K562 (cell line): ENCODE measurements around the gene DBX2.

ENCODE experiments used
- ARID2 ChIP-seq: fragments of 450-650 bp; IDR thresholded peaks from 2 replicates; pipeline ENCODE4 v1.6.1; 2017; ENCODE audit warnings: antibody characterized with exemption, mild to moderate bottlenecking
- FOSL1 ChIP-seq: fragments of 200-800 bp; sonication (Bioruptor generic); conservative IDR thresholded peaks from 2 replicates; pipeline ENCODE4 v1.6.1; 2016; ENCODE audit warnings: missing genetic modification characterization, missing compliant biosample characterization
- HDGF ChIP-seq: fragments of 450-650 bp; IDR thresholded peaks from 2 replicates; pipeline ENCODE4 v1.6.1; 2016
- KAT2B ChIP-seq: IDR thresholded peaks from one replicate; pipeline ENCODE4 v1.6.1; 2012; ENCODE audit warnings: low read depth, mild to moderate bottlenecking, control low read depth, inconsistent platforms, low read length, moderate library complexity
- KLF16 ChIP-seq: IDR thresholded peaks from 2 replicates; pipeline ENCODE4 v1.6.1; 2016; ENCODE audit warnings: antibody characterized with exemption
- NR2C1 ChIP-seq, 2 experiments: fragments of 450-650 bp; IDR thresholded peaks; 2 replicates each; pipeline ENCODE4 v1.6.1; 2017; ENCODE audit warnings: mild to moderate bottlenecking in 2 of 2, antibody characterized with exemption in 1 of 2, inconsistent platforms in 1 of 2, missing compliant biosample characterization in 1 of 2, missing genetic modification characterization in 1 of 2
- POLR2A ChIP-seq: fragments of 450-650 bp; conservative IDR thresholded peaks from 2 replicates; pipeline ENCODE4 v1.6.1; 2016
- ZBTB7A ChIP-seq: IDR thresholded peaks from 2 replicates; pipeline ENCODE4 v1.6.1; 2011; ENCODE audit warnings: low read depth, mild to moderate bottlenecking, low read length, moderate library complexity, borderline replicate concordance; ENCODE audit not compliant: control insufficient read depth
- ZNF24 ChIP-seq: fragments of 450-650 bp; IDR thresholded peaks from 2 replicates; pipeline ENCODE4 v1.6.1; 2016
- ZNF384 ChIP-seq: IDR thresholded peaks from 2 replicates; pipeline ENCODE4 v1.6.1; 2012; ENCODE audit warnings: low read depth, low read length, improper control_type of control experiment
- TF ChIP-seq, protein P1 (sequence below), 3 experiments: IDR thresholded peaks in 2 of 3; conservative IDR thresholded peaks in 1 of 3; 2 replicates each; pipeline ENCODE4 v1.5.1; 2011 to 2012; ENCODE audit warnings: low read length in 3 of 3, mild to moderate bottlenecking in 3 of 3, control low read depth in 2 of 3, improper control_type of control experiment in 1 of 3, inconsistent platforms in 1 of 3, low read depth in 1 of 3, mixed read lengths in 1 of 3, moderate library complexity in 1 of 3; ENCODE audit not compliant: insufficient read depth in 2 of 3

DNA sequence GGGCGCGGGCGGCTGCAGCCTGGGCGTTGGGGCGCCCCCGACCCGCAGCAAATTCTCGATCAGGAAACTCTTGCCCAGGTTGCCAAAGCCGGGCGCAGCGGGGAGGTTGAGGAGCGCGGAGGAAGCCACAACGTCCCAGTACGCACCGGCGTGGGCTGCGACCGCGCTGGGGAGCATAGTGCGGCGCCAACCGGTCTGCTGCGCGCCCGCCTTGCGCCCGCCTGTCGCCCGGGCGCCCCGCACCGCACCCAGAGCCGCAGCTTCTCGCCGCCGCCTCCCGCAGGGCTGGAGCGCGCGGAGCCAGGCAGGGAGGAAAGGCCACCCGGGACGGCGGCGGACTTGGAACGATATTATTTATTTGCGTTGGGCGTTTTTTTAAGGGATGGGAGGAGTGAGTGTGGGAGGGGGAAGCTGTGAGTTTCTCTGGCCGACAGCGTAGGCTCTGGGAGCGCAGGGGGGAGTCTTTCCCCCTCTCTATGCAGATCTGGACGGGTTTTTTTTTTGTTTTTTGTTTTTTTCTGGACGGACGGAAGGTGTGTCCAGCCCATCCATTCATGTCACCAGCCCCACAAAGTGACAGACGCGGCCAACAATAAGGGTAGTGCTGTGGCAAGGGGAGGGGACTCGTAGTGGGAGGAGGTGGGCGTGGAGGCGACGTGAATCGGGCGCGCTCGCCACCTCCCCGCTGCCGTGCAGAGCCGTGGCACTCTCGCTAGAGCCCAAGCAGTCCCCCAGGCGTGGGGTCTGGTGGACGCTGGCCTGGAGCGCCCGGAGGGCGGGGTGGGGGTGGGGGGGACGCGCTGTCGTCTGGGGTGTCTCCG is at the start of gene DBX2:
- no peak for TF ChIP-seq FOSL1 (tag)
- no peak for TF ChIP-seq NR2C1 (IDR thresholded peaks at IDR 0.05)
- TF ChIP-seq NR2C1 (tag; IDR thresholded peaks at IDR 0.05) = no peak
- TF ChIP-seq KLF16 = no peak
- TF ChIP-seq, protein P1, sequence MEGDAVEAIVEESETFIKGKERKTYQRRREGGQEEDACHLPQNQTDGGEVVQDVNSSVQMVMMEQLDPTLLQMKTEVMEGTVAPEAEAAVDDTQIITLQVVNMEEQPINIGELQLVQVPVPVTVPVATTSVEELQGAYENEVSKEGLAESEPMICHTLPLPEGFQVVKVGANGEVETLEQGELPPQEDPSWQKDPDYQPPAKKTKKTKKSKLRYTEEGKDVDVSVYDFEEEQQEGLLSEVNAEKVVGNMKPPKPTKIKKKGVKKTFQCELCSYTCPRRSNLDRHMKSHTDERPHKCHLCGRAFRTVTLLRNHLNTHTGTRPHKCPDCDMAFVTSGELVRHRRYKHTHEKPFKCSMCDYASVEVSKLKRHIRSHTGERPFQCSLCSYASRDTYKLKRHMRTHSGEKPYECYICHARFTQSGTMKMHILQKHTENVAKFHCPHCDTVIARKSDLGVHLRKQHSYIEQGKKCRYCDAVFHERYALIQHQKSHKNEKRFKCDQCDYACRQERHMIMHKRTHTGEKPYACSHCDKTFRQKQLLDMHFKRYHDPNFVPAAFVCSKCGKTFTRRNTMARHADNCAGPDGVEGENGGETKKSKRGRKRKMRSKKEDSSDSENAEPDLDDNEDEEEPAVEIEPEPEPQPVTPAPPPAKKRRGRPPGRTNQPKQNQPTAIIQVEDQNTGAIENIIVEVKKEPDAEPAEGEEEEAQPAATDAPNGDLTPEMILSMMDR (IDR thresholded peaks at IDR 0.05 in 2 of 3, conservative IDR thresholded peaks at IDR 0.05 in 1 of 3; ENCODE audit: insufficient read depth in 2 of 3, low read depth in 1 of 3, low read length in 3 of 3) = no peak
- TF ChIP-seq POLR2A = no peak
- no peak for TF ChIP-seq ZBTB7A
- TF ChIP-seq ARID2 = no peak
- TF ChIP-seq HDGF = no peak
- no peak for TF ChIP-seq KAT2B
- no peak for TF ChIP-seq ZNF24
- TF ChIP-seq ZNF384 = no peak
